Epithelial cell of esophagus (primary cell): ENCODE measurements around the gene PDE9A.

Experiments used
- DNase-seq: peaks from one replicate; pipeline ENCODE4 v3.0.0; 2010; ENCODE audit warnings: low read depth
- H3K4me3 ChIP-seq: 2 replicates; pipeline ENCODE4 v1.5.1; 2011; ENCODE audit warnings: mild to moderate bottlenecking, low read length, control low read depth
- CTCF ChIP-seq: IDR thresholded peaks from 2 replicates; pipeline ENCODE4 v1.5.1; 2011; ENCODE audit warnings: low read depth, mild to moderate bottlenecking, low read length, control low read depth, inconsistent platforms; ENCODE audit not compliant: insufficient read depth; ENCODE audit errors: missing control alignments

PDE9A gene

DNA sequence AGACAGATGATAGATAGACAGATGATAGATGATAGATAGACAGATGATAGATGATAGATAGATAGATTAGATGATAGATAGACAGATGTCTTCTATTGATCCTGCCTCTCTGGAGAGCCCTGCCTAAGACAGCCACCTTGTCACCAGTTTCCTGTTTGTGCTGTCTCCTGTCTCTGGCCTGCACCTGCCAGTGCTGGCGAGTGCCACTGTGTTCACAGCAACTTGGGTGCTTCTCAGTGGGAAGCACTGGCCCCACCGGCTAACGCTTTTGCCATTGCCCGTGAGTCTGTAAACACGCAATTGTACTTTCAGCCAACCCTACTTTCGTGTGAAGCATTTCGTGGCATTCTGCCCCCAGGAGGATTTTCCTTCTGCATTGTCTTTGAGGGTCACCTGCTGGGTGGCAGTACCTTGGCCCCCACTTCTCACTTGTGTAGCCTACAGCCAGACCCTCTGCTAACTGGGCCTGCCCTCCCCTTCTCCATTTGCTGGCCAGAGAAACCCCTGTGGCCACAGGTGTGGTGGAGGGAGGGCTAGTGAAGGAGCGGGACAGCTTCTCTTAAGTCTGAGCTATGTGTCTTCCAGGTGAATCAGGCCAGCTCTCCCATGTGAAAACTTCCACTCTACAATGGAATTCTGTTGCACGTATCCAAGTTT, 23.4 kb upstream of the PDE9A start:
- H3K4me3 ChIP-seq: no peak overlapping the region
- DNase-seq: no peak
- no peak for TF ChIP-seq CTCF

DNA sequence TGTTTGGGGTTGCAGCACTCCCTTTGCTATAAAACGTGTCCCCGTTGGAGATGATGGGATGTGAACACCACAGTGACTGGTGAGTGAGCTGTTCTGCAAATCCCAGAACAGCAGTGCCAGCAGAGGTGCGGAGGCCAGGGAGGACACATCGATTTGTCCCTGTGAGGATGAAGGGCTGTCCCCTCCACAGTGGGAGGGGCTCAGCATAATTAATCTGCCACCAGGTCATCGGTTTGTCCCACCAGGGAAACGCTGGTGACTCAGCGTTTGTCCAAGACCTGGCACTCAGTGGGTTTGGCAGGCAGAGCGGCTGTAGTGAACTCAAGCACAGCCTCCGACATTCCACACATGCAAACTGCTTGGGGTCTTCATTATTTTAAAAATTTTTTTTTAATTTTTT, 22.8 kb upstream of the PDE9A start:
- no peak for TF ChIP-seq CTCF
- no peak for DNase-seq
- no peak overlapping the region for H3K4me3 ChIP-seq

DNA sequence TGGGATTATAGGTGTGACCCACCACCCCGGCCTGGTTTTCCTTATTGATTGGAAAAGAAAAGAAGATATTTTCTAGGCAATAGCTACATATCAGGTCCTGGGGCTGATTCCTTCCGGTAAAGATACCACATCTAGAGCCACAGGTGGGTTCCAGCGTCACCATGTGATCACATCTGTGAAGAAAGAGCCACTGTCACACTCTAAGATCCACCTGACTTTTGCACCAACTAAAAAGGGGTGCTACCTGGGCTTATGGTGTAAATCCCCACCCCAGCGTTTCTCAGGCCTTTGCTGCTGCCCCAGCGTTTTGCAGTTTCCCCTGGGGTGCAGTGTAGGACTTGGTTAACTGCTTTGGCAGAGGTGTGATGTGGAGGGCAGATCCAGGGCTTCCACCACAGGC, 22.3 kb upstream of the PDE9A start:
- no peak for DNase-seq
- H3K4me3 ChIP-seq: no peak overlapping the region
- TF ChIP-seq CTCF: no peak

- no peak for TF ChIP-seq CTCF
- no peak for DNase-seq
- no peak overlapping the region for H3K4me3 ChIP-seq
Measured at GRCh38 chr21:42632336-42632751, 21.1 kb upstream of the PDE9A start.

DNA sequence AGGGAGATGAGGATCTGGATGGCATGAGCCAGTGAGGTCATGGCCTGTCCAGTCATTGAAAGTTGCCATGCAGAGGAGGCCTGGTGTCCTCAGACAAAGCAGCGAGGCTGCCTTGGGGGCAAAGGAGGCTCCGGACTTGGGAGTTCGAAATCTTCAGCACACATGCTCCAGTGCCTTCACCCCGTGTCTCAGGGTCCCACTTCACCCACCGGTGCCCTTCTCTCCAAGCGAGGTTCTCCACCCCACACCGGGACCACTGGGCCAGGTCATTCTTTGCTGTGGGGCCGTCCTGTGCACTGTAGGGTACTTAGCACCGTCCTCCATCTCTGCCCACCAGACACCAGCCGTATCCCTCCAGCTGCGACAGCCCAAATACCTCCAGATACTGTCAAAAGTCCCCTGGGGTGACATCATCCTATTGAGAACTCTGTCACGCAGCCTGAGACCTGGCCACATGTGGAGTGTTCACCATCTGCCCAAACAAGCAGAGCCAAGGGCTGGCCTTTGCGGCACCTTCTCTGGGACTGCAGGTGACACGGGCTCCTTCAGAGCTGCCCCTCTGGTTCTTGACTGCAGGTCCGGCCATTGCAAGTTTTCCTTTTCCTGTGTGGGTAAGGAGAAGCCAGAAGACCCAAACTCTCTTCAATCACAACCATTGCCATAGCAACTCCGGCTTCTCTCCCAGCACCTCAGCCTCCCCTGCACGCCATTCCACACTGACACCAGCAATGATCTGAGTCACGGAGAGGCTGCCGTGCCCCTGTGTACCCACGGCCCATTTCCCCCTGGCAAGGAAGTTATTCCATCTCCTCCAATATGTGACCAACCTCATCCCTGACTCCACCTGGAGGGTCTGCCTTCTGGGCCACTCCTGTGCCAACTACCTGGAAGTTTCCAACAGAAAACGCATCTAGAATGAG, 20.4 kb upstream of the PDE9A start:
- no peak for DNase-seq
- no peak for TF ChIP-seq CTCF

GRCh38 chr21:42633858-42634257, 19.6 kb upstream of the PDE9A start:
- DNase-seq: no peak
- no peak for TF ChIP-seq CTCF
- H3K4me3 ChIP-seq: no peak overlapping the region

More for the DNA sequence above, 20.4 kb upstream of the PDE9A start:
- no peak overlapping the region for H3K4me3 ChIP-seq
